ENCODE measurements around the gene MALRD1. TPM values are rescaled to one million over a fixed set of nuclear protein-coding genes. Genes with fewer than 3 reads are reported as not detected.
A peak's percentile ranks its signal among the peaks of the same experiment; 100 is the strongest.

MALRD1 gene
- total RNA-seq, 1 donor from 2014 or later = 0.11 TPM

DNA sequence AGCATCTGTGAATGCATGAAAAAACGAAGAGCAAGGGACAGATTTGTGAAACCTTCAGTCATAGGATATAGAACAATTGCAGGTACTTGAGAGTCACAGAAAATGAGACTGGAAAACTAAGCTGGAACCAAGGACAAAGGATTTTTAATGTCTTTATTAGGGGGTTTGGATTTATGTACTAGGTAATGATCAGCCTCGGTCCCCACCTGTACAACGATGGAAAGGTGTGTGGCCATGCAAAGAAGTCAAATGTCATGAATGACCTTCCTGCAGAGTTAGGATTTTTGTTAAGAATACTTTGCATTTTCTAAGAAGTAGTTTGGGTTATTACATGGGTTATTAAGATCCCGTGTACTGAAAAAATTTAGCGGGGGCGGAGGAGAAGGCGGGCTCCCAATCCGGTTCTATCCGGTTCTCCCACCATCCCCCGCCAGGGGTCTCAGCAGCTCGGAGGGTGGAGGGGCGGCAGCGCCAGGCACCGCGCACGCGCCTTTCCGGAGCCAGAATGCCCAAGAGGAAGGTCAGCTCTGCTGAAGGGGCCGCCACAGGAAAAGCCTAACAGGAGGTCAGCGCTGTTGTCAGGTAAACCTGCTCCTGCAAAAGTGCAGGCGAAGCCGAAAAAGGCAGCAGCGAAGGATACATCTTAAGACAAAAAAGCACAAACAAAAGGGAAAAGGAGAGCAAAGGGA lies 440.1 kb downstream of the MALRD1 start:
- Mint-ChIP-seq H3K36me3 (no peaks in the 10 kb centered on the region), H3K9me3 (no peaks in the 10 kb centered on the region), H3K4me1 (peaks cover 3% of the 10 kb centered on the region), H3K27me3 (ENCODE audit: insufficient read depth, low read depth) (no peaks in the 10 kb centered on the region), H3K27ac (no peak overlapping the region), H3K4me3 (no peak overlapping the region)
- TF ChIP-seq, protein P1, sequence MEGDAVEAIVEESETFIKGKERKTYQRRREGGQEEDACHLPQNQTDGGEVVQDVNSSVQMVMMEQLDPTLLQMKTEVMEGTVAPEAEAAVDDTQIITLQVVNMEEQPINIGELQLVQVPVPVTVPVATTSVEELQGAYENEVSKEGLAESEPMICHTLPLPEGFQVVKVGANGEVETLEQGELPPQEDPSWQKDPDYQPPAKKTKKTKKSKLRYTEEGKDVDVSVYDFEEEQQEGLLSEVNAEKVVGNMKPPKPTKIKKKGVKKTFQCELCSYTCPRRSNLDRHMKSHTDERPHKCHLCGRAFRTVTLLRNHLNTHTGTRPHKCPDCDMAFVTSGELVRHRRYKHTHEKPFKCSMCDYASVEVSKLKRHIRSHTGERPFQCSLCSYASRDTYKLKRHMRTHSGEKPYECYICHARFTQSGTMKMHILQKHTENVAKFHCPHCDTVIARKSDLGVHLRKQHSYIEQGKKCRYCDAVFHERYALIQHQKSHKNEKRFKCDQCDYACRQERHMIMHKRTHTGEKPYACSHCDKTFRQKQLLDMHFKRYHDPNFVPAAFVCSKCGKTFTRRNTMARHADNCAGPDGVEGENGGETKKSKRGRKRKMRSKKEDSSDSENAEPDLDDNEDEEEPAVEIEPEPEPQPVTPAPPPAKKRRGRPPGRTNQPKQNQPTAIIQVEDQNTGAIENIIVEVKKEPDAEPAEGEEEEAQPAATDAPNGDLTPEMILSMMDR (IDR thresholded peaks at IDR 0.05) = peak; percentile 41
- TF ChIP-seq EZH2phosphoT487 (IDR thresholded peaks at IDR 0.05) = no peak
- no peak for TF ChIP-seq EZH2 (IDR thresholded peaks at IDR 0.05)
- Histone ChIP-seq H2AFZ (replicated peaks) (peak overlapping the region; percentile 96), H3K27me3 (no peaks in the 10 kb centered on the region), H3K4me1 (no peaks in the 10 kb centered on the region), H3K36me3 (no peaks in the 10 kb centered on the region), H3K27ac (no peak overlapping the region), H3F3A (ENCODE audit: low read depth) (peaks cover 3% of the 10 kb centered on the region), H3K9me3 (ENCODE audit: low read depth) (no peaks in the 10 kb centered on the region), H3K4me2 (no peak overlapping the region), H4K20me1 (ENCODE audit: low read depth) (no peaks in the 10 kb centered on the region), H3K4me3 (no peak overlapping the region), H3K79me2 (ENCODE audit: low read depth) (no peaks in the 10 kb centered on the region), H3K9ac (no peak overlapping the region)
- peak; percentile 72 for DNase-seq (ENCODE audit: low spot score)

DNA sequence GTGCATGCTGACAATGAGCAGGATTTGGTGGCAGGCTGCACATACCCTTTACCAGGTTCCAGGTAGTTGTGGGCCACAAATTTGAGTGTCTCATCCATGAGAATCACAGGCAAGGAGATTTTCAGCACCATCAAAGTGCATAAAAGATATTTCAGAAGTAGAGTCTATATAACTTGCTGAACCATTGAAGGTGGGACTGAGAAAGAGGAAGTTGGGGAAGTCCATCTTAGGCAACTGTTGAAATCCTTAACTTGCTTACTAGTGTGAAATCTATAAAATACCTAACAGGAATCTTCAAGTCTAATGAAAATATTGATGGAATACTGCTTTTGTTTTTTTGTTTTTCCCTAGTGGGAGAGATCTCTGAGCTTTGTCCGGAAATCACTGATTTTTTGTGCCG lies 442.6 kb downstream of the MALRD1 start:
- no peaks in the 10 kb centered on the region for H3K4me1 ChIP-seq
- Mint-ChIP-seq H3K9me3 (no peaks in the 10 kb centered on the region), H3K36me3 (no peaks in the 10 kb centered on the region), H3K27ac (no peak overlapping the region), H3K27me3 (ENCODE audit: insufficient read depth, low read depth) (no peaks in the 10 kb centered on the region), H3K4me1 (peaks cover 3% of the 10 kb centered on the region), H3K4me3 (no peak overlapping the region)
- H2AFZ ChIP-seq (replicated peaks) = no peak overlapping the region
- no peak overlapping the region for H3K4me2 ChIP-seq
- H3K36me3 ChIP-seq = no peaks in the 10 kb centered on the region
- H3K4me3 ChIP-seq = no peak overlapping the region
- TF ChIP-seq EZH2phosphoT487 (IDR thresholded peaks at IDR 0.05) = no peak
- TF ChIP-seq EZH2 (IDR thresholded peaks at IDR 0.05) = no peak
- TF ChIP-seq, protein P1 (IDR thresholded peaks at IDR 0.05) = no peak
- no peaks in the 10 kb centered on the region for H3K27me3 ChIP-seq
- H3K79me2 ChIP-seq (ENCODE audit: low read depth) = no peaks in the 10 kb centered on the region
- no peak for DNase-seq (ENCODE audit: low spot score)
- peaks cover 3% of the 10 kb centered on the region for H3F3A ChIP-seq (ENCODE audit: low read depth)
- no peak overlapping the region for H3K9ac ChIP-seq
- H4K20me1 ChIP-seq (ENCODE audit: low read depth) = no peaks in the 10 kb centered on the region
- H3K9me3 ChIP-seq (ENCODE audit: low read depth) = no peaks in the 10 kb centered on the region
- H3K27ac ChIP-seq = no peak overlapping the region

DNA sequence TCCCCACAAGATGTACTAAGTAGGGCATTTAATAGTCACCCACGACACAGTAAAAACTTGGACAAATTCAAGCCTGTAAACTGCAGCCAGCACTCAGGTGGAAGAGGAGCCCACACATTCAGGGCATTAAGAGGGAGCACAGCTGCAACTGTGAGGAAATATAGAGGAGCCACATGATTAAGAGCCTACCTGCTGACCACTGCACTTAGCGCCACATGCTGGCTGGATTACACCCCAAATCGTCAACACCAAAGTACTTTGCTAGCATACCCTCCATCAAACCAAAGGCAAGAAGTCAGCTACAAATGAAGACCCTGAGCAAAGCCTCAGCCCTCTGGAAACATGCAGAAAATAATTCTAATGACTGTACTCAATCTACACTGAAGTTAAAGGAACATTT lies 445.3 kb downstream of the MALRD1 start:
- Histone ChIP-seq H3K79me2 (ENCODE audit: low read depth) (no peaks in the 10 kb centered on the region), H3K27me3 (no peaks in the 10 kb centered on the region), H3K9me3 (ENCODE audit: low read depth) (no peaks in the 10 kb centered on the region), H3K4me2 (no peak overlapping the region), H4K20me1 (ENCODE audit: low read depth) (no peaks in the 10 kb centered on the region), H3K36me3 (no peaks in the 10 kb centered on the region), H3K4me3 (no peak overlapping the region), H2AFZ (replicated peaks) (no peak overlapping the region), H3K27ac (no peak overlapping the region), H3K4me1 (no peaks in the 10 kb centered on the region), H3F3A (ENCODE audit: low read depth) (peaks cover 3% of the 10 kb centered on the region), H3K9ac (no peak overlapping the region)
- H3K27ac Mint-ChIP-seq = no peak overlapping the region
- DNase-seq (ENCODE audit: low spot score) = no peak
- no peak for TF ChIP-seq EZH2 (IDR thresholded peaks at IDR 0.05)
- TF ChIP-seq, protein P1 (IDR thresholded peaks at IDR 0.05) = no peak
- TF ChIP-seq EZH2phosphoT487 (IDR thresholded peaks at IDR 0.05) = no peak
- H3K36me3 Mint-ChIP-seq = no peaks in the 10 kb centered on the region
- peaks cover 3% of the 10 kb centered on the region for H3K4me1 Mint-ChIP-seq
- H3K9me3 Mint-ChIP-seq = no peaks in the 10 kb centered on the region
- no peak overlapping the region for H3K4me3 Mint-ChIP-seq
- no peaks in the 10 kb centered on the region for H3K27me3 Mint-ChIP-seq (ENCODE audit: insufficient read depth, low read depth)

Measured in neural progenitor cell (in vitro differentiated cells).